DMS79 (cell line): ENCODE results near the gene UPK3BL2.
"Not testable (repeated sequence)": the region's sequence is repeated elsewhere in the genome, so short reads cannot be mapped to it uniquely, and the experiment has no call there.

Experiments
- DNase-seq: peaks from one replicate; lab custom pipeline; 2025; lab: John Stamatoyannopoulos, UW

The UPK3BL2 gene, protein sequence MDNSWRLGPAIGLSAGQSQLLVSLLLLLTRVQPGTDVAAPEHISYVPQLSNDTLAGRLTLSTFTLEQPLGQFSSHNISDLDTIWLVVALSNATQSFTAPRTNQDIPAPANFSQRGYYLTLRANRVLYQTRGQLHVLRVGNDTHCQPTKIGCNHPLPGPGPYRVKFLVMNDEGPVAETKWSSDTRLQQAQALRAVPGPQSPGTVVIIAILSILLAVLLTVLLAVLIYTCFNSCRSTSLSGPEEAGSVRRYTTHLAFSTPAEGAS

DNA sequence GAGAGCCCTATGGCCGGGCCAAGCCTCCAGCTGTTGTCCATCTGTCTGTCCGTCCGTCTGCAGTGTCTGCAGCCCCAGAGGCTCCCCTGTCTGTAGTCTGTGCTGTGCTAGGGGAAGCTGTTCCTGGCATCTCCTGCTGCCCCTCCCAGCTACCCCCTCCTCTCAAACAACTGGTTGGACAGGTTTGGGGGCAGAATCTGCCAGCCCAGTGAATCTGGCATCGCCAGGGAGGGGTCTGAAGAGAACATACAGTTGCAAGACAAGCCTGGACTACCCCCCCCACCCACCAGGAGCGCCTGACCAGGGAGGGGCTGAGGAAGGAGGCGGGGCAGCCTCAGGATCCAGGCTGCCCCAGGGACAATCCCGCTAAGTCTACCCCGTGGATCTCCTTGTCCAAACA is at the start of gene UPK3BL2:
UPK3BL2 (minus strand) TSS at position 101 of the 400 bp plus-strand sequence; CDS start at position 41, 60 bp downstream.
- DNase-seq: not testable (repeated sequence)

DNA sequence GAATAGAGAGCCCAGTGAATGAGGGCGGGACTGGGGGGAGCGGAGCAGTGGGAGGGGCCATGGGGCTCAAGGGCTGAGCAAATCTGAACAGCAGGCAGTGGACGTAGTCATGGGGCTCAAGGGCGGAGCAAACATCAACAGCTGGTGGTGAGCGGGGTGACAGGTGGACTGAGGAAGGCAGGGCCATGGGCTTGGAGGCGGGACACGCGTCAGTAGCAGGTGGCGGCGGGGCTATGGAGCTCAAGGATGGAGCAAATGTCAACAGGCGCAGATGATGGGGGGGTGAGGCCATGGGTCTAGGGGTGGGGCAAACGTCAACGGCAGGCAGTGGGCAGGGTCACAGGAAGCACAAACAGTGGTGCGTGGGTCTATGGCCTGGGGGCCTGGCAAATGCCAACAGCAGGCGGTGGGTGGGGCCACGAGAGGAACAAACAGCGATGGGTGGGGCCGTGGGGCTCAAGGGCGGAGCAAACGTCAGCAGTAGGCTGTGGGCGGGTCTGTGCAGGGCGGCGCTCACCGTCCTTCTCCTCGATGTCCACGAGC is 49.1 kb upstream of the UPK3BL2 start:
- not testable (repeated sequence) for DNase-seq

DNA sequence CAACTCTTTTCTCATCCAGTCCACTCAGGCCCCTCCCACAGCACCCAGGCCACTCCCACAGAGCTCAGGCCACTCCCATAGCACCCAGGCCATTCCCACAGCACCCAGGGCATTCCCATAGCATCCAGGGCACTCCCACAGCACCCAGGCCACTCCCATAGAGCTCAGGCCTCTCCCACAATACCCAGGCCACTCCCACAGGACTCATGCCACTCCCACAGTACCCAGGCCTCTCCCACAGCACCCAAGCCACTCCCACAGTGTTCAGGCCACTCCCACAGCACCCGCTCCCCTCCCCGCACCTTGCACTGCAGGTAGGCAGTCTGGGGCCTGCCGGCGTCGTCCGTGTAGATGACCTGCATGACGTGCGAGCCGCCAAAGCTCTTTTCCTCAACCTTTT is 46.4 kb upstream of the UPK3BL2 start:
- not testable (repeated sequence) for DNase-seq

DNA sequence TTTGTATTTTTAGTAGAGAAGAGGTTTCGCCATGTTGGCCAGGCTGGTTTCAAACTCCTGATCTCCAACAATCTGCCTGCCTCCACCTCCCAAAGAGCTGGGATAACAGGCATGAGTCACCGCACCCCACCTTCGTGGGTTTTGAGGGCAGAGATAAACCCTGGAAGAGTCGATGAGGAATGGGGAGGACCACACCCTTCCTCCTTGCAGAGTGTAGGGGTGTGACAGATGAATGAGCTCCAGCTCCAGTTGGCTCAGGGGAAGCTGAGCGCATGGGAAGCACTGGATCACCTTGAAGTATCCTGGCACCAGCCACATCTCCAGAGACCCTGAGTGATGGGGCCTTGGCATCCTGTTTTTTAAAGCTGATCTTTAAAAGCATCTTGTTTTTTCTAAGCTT is 40.0 kb upstream of the UPK3BL2 start:
- not testable (repeated sequence) for DNase-seq

DNA sequence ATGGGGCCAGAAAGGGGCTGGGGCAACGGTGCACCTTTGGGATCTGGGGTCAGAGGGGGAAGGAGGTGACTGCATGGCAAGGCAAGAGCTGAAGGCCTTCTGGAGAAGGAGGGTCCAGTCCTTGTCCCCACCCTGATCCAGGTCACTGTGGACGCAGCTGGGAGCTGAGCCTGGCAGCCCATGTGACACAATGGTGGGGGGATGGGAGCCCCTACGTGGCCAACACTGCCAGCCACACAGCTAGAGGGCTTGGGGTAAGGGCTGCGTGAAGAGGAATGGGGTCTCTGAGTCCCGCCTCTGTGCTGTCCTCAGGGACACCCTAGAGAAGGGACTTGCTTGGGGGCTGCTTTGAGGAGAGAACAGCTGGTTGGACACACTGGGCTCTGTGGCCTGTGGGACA is 38.2 kb upstream of the UPK3BL2 start:
- DNase-seq: not testable (repeated sequence)

DNA sequence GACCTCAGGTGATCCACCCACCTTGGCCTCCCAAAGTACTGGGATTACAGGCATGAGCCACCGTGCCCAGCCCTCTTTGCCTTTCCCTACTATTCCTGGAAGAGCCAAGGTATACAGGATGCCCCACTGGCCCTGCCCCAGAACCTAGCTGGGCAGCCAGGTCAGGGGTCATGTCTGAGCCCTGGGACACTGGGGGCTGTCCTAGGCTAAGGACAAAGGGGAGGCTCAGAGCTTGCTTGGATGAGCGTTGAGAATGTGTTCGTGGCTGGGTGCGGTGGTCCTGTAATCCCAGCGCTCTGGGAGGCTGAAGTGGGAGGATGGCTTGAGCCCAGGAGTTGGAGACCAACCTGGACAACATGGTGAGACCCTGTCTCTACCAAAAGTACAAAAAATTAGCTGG is 35.0 kb upstream of the UPK3BL2 start:
- DNase-seq: not testable (repeated sequence)

DNA sequence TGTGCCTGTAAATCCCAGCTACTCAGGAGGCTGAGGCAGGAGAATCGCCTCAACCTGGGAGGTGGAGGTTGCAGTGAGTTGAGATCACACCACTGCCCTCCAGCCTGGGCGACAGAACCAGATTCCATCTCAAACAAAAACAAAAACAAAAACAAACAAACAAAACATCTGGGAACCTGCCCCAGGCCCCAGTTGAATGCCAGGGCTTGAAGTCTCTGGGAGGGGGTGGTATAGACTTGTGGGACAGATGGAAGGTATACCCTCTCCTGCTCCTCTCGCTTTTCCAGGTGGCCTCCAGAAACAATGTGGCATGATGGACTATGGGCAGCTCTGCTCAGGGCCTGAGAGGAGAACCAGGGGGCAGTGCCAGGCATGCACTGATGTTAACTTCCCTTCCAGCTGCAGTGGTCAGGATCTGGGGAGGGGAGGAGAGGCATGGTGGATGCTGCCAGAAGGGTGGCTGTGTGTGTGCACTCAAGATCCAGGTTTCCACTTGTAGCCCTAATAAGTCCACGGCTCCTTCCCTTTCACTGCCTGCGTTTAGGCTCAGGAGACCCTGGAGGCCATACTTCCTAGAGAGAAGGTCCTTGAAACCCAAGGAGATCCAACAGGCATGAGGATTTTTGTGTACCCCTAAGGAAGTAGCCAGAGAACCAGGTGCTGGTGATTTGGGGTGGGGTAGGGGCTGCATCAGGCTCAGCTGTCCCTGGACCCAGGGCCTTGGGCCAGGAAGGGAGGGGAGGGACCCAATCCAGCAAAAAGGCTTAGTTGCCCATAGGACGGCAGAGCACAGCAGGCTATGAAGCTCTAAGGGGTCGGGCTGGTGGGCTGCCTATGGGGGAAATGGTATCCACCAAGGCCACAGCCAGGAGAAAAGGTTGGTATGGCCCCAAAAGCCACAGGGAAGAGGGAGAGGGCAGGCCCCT is 34.1 kb upstream of the UPK3BL2 start:
- not testable (repeated sequence) for DNase-seq

DNA sequence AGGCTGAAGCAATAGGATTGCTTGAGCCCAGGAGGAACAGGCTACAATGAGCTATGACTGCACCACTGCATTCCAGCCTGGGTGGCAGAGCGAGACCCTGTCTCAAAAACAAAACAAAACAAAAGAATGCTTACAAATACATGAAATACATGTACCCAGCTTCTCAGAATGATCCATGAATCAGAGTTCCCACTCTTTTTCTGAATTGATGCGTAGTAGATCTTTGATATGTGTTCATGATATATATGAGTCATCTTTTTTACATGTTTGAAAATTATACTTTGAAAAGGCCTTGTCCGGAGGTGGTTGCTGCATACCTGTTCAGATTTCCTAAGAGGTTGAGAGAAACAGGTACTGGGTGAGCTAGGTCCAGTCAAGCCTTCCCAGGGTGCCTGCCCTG is 32.9 kb upstream of the UPK3BL2 start:
- DNase-seq: not testable (repeated sequence)

DNA sequence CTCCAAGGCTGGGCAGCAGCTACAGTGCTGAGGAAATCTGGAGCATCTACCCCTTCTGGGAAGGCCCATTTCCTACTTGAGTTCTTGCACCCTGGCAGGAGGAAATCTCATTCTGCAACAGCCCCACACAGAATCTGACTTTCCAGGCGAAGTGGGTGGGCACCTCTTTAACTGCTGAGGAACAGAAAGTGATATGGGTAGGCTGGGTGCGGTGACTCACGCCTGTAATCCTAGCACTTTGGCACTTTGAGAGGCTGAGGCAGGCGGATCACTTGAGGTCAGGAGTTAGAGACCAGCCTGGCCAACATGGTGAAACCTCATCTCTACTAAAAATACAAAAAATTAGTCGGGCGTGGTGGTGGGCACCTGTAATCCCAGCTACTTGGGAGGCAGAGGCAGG is 31.1 kb upstream of the UPK3BL2 start:
- not testable (repeated sequence) for DNase-seq

DNA sequence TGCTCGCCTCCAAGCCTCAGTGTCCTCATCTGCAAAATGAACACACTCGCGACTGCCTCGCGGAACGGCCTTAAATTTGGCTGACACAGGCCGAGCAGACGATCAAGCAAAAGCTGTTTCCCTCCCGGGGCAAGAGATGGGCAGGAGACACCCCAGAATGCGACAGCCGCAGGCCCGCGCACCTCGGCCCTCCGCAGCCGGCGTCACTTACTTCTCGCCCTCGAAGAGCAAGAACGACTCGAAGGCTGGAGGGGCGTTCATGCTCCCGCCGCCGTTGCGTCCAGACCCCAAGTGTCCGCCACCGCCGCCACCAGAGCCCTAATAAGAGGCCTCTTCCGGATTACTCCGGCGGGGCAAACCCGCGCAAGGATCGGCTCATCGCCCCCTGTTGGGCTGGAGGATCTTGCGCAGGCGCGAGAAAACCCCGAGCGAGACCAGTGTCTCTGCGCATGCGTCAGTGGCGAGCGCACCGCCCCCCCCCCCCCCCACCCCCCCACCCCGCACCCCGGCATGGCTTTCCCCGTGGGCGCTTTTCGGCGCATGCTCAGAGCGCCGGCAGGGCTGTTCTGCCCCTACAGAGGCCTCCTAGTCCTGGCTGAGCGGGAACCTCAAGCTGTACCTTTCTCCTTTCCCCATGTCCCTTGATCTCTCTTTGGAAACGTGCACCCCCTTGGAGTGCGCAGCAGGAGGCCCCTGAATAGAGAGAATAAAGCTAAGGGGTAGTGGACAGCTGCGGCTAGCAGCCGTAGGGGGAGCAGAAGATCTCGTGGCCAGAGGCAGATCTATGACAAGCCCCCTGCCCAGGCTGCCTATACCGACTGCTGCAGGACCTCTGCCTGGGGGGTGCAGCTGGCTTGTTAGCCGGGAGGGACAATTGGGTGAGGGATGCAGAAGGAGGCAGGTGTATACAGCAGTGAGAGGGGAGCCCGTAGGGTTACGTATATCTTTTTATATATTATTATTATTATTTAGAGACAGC is 29.1 kb upstream of the UPK3BL2 start, which contains the start of gene POLR2J3:
POLR2J3 (minus strand) TSS at position 323 of the 979 bp plus-strand sequence; CDS start at position 261, 62 bp downstream.
- not testable (repeated sequence) for DNase-seq

DNA sequence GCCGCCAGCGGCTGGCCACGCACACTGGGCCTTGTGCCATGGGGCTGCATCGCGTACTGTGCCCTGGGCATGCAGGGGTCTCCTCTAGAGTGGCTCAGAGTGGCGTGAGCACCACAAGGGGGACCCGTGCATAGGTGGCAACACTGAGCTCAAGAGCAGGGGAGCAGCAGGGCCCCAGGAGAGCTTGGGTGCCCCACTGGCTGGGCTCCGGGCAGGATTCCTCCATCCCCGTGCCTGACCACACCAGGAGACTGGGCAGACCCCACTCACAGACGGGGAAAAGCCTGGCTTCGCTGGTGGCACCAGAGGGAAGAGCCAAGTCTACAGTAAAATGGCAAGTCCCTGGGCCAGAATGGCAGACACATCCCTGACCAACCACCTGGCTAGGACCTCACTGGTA is 25.1 kb upstream of the UPK3BL2 start:
- not testable (repeated sequence) for DNase-seq

DNA sequence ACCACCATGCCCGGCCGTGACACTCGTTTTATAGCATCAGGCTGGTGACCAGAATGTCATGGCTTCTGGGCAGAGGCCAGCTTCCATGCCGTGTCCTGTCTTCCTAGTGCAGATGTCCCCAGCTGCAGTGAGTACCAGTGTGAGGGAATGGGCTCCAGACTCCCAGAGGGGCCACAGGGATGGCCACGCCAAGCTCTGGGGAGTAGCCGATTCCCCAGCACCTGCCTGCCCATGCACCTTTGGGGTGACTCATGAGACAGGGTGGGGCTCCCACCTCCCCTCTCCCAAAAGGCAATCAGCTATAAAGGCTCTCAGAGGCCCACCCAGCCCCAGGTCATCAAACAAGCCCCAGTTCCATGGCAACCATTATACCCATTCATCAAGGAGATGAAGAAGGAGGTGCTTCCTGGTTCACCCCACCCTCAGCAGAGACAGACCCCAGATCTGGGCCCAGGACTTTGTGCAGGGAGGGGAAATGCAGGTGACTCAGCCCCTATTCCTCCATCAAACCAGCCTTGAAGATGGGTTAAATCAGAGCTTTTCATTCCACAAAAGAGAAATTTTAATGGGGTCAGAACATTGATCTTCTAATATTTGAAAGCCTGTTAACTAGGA is 7.4 kb upstream of the UPK3BL2 start, which contains the start of gene SPDYE2:
SPDYE2 (plus strand) TSS at position 419 of the 615 bp plus-strand sequence. CDS start 2,030 bp downstream, outside the sequence.
- not testable (repeated sequence) for DNase-seq

DNA sequence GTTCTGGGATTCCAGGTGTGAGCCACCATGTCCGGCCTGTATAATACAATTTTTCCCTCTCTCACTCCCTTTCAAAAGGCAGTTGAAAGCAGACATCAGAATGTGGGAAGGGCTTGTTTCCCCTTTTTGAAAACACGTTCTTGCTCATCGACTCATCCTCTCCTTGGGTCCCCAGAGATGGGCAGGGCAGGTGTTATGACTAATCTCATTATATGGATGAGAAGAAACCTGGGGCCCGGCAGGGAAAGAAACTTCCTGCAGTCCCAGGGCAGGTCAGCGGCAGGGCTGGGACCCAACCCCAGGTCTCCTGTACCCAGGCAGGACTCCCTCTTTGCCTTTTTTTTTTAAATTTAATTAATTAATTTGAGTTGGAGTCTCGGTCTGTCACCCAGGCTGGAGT is 2.9 kb upstream of the UPK3BL2 start:
- DNase-seq: not testable (repeated sequence)

DNA sequence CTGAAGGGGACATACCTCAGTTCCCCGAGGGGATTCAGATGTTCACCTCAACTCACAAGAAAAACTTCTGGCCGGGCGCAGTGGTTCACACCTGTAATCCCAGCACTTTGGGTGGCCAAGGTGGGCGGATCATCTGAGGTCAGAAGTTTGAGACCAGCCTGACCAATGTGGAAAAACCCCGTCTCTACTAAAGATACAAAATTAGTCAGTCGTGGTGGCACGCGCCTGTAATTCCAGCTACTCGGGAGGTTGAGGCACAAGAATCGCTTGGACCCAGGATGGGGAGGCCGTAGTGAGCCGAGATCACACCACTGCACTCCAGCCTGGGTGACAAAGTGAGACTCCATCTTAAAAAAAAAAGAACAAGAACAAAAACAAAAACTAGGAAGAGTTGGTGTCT is 1.8 kb upstream of the UPK3BL2 start:
- not testable (repeated sequence) for DNase-seq

DNA sequence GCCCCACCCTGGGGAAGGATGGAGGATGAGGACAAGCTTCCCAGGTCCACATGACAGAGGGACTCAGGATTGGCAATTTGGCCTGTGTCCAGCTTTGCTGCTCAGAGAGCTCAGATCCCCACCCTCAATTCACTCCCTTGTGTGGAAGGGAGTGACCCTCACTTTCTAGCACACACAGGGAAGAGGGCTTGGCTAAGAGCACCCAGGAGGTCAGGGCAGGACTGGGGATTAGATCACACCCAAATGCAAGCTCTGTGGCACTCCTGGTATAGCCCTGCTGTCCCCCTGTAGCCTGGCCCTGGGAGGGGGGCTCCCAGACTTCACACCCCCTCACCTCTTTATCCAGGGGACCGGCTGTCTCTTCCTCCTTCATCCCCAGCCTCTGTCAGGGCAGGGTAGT is 876 bp upstream of the UPK3BL2 start:
- DNase-seq: not testable (repeated sequence)

DNA sequence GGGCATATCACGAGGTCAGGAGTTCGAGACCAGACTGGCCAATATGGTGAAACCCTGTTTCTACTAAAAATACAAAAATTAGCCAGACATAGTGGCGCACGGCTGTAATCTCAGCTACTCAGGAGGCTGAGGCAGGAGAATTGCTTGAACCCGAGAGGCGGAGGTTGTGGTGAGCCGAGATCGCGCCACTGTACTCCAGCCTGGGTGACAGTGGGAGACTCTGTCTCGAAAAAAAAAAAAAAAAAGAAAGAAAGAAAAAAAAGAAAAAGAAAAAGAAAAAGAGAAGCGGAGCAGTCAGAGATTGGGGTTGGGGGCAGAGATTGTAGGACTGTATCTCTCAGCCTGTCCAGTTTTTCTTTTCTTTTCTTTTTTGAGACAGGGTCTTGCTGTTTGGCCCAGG is 725 bp downstream of the UPK3BL2 start:
- DNase-seq: not testable (repeated sequence)

DNA sequence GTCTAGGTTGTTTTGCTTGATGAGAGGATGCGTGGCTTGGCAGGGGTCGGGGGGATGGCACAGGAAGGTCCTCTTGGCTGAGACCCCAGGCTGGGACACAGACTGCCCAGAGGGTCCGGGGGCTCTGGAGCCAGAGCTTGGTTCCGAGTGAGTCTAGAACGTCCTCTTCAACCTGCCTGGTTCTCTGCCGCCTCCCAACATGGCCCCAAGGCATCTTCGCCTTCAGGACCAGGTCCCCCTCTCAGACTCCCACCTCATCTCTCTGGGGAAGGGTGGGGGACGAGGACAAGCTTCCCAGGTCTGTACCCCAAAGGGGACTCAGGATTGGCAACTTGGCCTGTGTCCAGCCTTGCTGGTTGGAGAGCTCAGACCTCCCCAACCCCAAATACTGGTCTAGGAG is 1.4 kb downstream of the UPK3BL2 start:
- DNase-seq: not testable (repeated sequence)

DNA sequence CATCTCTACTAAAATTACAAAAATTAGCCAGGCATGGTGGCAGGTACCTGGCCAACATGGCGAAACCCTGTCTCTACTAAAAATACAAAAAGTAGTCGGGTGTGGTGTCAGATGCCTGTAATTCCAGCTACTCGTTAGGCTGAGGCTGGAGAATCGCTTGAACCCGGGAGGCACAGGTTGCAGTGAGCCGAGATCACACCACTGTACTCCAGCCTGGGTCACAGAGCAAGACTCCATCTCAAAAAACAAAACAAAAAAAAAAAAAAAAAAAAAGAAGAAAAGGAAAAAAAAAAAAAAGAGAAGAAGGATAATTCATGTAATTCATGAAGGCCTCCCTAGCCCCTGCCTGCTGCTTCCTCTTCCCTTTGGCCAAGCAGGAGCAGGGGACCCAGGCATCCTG is 2.9 kb downstream of the UPK3BL2 start:
- not testable (repeated sequence) for DNase-seq

DNA sequence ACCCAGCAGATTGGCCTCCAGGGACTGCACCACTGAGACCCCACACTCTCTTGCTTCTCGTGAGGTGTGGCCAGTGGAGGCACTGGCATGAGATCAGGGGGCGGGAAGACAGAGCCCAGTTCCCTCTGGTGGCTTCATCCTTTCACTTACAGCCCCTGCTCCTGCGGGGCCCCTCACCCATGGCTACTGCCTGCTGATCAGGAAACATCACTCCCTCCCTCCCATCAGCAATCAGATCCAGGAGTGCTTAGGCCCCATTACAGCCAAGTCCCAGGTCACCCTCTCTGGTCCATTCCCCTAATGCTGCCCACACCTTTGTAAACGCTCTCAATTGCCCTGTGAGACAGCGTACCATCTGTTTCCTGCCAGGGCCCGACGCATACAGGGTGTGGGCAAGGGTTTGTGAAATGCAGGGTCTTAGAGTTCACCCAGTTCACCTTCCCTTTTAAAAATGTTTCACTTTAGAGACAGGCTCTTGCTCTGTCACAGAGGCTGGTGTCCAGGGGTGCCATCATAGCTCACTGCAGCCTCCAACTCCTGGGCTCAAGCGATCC is 8.4 kb downstream of the UPK3BL2 start:
- not testable (repeated sequence) for DNase-seq

DNA sequence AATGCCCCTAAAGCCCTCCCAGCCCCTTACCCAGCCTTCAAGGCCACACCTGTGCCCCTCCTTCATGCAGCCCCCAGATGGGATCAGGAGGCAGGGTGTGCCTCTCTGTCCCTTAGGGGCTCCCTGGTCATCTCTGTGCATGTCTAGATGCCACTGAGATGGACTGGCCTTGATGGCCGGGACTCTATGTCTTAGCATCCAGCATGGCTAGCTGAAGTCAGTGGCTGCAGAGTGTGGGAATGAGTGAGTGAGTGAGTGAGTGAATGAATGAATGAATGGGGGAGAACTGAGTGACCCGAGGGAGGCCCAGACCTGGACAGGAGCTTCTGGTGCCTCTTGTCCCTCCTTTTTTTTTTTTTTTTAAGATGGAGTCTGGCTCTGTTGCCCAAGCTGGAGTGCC is 11.4 kb downstream of the UPK3BL2 start:
- not testable (repeated sequence) for DNase-seq
